Vagina (tissue), 2 donors: ENCODE data around the gene WNT9A.

Experiments used
- CTCF ChIP-seq, 3 experiments: fragments of 450-650 bp in 2 of 3; fragments of 200-600 bp in 1 of 3; sonication (generic) in 1 of 3; IDR thresholded peaks; one replicate each; pipeline ENCODE4 v1.5.1; 2017 to 2019; ENCODE audit warnings: antibody characterized with exemption in 3 of 3, mild to moderate bottlenecking in 2 of 3, moderate library complexity in 2 of 3
- POLR2A ChIP-seq, 2 donors: fragments of 450-650 bp; IDR thresholded peaks; one replicate each; pipeline ENCODE4 v1.6.1; 2017; ENCODE audit warnings: antibody characterized with exemption in 2 of 2, mild to moderate bottlenecking in 2 of 2, moderate library complexity in 2 of 2
- POLR2AphosphoS5 ChIP-seq, 2 donors: sonication (generic); formaldehyde crosslinking; IDR thresholded peaks; one replicate each; pipeline ENCODE4 v1.9.0; 2017; ENCODE audit warnings: antibody characterized with exemption in 2 of 2, mild to moderate bottlenecking in 2 of 2, low read depth in 1 of 2; ENCODE audit not compliant: insufficient read depth in 1 of 2

GRCh38 chr1:227896710-227897655 lies 50.7 kb downstream of the WNT9A start:
- TF ChIP-seq CTCF (IDR thresholded peaks at IDR 0.05) (no peak), POLR2AphosphoS5 (IDR thresholded peaks at IDR 0.05; ENCODE audit: insufficient read depth in 1 of 2, low read depth in 1 of 2) (no peak), POLR2A (IDR thresholded peaks at IDR 0.05) (no peak)
